ENCODE data around the gene DIAPH2.

DNA sequence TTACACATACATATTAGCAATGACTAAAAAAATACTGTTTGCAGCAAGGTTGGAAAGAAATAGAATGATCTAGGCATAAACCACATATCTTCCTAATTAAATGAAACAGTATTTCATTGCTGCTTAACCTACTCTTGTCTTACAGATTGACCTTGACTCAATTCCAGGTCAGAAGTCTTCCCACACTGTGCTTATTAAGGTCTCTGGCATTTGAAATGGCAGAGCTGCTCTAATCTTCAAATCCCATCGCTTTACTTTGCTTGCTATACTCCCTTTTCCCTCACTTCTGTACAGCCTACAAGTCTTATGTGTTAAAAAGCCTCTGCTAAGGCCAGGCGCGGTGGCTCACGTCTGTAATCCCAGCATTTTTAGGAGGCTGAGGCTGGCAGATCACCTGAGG, 623.5 kb downstream of the DIAPH2 start:
- TF ChIP-seq TAF1 (IDR thresholded peaks at IDR 0.05; ENCODE audit: borderline replicate concordance, low read depth, low read length) = no peak
- TF ChIP-seq POLR2AphosphoS5 (IDR thresholded peaks at IDR 0.05; ENCODE audit: low read depth, low read length) = no peak
- no peak for TF ChIP-seq POLR2A (IDR thresholded peaks at IDR 0.05; ENCODE audit: low read depth, low read length)

Data from GM12892 (cell line).